ENCODE measurements around the gene FARP1.

Gene FARP1, protein sequence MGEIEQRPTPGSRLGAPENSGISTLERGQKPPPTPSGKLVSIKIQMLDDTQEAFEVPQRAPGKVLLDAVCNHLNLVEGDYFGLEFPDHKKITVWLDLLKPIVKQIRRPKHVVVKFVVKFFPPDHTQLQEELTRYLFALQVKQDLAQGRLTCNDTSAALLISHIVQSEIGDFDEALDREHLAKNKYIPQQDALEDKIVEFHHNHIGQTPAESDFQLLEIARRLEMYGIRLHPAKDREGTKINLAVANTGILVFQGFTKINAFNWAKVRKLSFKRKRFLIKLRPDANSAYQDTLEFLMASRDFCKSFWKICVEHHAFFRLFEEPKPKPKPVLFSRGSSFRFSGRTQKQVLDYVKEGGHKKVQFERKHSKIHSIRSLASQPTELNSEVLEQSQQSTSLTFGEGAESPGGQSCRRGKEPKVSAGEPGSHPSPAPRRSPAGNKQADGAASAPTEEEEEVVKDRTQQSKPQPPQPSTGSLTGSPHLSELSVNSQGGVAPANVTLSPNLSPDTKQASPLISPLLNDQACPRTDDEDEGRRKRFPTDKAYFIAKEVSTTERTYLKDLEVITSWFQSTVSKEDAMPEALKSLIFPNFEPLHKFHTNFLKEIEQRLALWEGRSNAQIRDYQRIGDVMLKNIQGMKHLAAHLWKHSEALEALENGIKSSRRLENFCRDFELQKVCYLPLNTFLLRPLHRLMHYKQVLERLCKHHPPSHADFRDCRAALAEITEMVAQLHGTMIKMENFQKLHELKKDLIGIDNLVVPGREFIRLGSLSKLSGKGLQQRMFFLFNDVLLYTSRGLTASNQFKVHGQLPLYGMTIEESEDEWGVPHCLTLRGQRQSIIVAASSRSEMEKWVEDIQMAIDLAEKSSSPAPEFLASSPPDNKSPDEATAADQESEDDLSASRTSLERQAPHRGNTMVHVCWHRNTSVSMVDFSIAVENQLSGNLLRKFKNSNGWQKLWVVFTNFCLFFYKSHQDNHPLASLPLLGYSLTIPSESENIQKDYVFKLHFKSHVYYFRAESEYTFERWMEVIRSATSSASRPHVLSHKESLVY

GRCh38 chr13:98142380-98143156 is at the start of gene FARP1:
Gene FARP1, plus strand, starts transcription at chr13:98143094. Its CDS starts 70,149 bp downstream, at chr13:98213243.
- peak; percentile 86 for DNase-seq

DNA sequence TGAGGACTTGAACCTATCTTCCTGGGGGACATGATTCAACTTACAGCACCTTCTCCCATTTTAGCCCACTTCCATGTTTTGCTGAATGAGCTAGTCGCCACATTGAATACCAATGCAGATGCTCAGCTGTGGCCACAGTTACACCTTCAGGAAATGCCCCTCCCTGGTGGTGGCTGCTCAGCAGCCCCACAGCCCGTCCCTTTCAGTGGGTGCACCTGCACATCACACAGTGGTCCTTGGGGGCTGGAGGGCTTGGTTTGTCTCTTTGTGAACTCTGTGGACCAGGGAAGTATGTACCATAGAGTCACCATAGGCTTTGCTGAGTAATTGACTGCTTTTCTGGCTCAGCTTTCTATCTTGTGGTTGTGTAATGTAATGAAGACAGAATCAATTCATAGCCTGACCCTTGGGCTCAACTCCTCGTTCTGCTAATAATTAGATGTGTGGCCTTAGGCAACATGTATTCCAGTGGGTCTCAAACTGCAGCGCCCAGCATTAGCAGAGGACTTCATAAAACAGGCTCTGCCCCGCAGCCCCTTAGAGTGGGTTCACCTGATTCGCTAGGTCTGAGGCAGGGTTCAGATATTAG is 48.1 kb upstream of the FARP1 start:
- DNase-seq = no peak

DNA sequence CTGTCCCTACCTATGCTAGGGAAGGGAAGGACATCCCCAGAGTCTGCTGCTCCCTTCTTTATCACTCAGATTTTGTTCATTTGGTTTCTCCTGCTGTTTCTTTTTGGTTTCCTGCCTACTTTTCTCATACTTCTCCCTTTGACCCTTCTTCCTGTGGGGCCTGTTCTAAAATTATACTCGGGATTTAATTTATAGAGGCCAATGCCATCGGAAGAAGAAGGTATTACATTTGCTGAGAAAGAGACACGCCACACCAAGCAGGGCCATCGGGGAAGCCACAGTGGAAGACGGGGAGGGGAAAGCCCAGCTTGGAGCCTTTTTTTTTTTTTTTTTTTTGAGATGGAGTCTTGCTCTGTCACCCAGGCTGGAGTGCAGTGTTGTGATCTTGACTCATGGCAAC is 46.8 kb upstream of the FARP1 start:
- DNase-seq = no peak

GRCh38 chr13:98097749-98098148 is 45.1 kb upstream of the FARP1 start:
- no peak for DNase-seq

DNA sequence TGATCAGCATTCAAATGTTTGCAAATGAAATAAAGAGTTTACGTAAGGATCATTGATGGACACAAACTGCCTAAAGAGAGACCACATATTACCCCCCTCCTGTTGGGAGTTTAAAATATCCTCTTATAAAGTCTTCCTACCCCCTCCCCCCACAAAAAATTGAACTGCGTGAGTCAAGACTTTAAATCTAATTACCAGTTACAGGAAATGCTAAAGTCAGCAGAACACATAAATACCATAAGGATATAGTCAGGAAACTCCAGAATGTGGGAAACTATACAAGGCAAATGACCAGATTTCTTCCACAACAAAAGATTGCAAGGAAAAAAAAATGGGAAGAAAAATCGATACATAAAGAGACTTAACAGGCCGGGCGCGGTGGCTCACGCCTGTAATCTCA is 44.4 kb upstream of the FARP1 start:
- DNase-seq = no peak

DNA sequence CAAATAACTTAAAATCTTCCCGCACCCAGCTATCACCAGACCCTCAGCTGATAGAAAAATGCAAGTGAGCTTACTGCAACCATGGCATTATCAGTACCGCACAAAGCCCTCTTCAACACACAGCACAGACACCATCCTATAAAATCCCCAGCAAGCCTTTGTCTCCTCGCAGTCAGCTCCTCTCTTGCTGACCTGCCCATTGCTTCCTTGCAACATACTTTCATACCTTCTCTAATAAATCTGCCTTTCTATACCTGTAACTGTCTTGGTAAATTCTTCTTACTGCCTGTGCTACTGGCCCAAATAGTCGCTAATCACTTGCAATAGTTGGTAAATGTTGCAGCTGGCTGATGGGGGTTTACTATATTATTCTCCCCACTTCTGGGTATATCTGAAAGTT is 43.3 kb upstream of the FARP1 start:
- DNase-seq = no peak

GRCh38 chr13:98100481-98100880 is 42.4 kb upstream of the FARP1 start:
- no peak for DNase-seq

- DNase-seq = no peak
Measured at GRCh38 chr13:98103531-98103930, 39.4 kb upstream of the FARP1 start.

- no peak for DNase-seq
Measured at GRCh38 chr13:98103942-98104880, 38.7 kb upstream of the FARP1 start.

DNA sequence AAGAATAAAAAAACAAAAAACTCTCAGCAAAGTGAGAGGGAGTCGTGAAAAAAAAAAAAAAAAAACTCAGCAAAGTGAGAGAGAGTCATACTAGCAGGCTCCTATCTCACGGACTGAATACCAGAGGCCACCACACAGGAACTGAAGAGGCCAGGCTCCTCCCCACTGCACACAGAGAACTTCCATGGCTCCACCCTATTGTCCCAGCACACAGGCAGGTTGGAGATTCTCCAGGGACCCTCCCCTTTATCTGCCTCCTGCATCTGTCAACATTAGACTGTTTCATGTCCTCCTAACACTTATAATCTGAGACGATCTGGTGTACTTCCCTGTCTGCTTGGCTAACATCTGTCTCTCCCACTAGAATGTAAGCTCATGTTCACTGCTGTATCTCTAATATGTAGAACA is 37.0 kb upstream of the FARP1 start:
- no peak for DNase-seq

- no peak for DNase-seq
Measured at GRCh38 chr13:98108341-98108740, 34.6 kb upstream of the FARP1 start.

DNA sequence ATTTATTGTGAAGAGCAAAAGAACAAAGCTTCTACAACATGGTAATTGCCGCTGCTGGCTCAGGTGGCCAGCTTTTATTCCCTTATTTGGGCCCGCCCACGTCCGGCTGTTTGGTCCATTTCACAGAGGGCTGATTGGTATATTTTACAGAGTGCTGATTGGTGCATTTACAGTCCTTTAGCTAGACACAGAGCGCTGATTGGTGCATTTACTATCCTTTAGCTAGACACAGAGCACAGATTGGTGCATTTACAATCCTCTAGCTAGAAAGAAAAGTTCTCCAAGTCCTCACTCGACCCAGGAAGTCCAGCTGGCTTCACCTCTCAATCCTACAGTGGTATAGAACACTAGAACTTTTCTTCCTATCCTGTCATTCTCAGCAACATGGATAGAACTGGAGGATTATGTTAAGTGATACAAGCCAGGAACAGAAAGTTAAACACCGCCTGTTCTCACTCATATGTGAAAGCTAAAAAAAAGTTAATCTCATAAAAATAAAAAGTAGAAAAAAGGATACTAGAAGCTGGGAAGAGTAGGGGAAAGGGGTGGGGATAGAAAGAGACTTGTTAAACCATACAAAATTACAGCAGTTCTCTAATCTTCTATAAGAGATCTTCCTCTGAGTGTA is 33.6 kb upstream of the FARP1 start:
- no peak for DNase-seq

GRCh38 chr13:98110749-98111148 is 32.1 kb upstream of the FARP1 start:
- no peak for DNase-seq

- DNase-seq = no peak
Measured at GRCh38 chr13:98111168-98112098, 31.5 kb upstream of the FARP1 start.

DNA sequence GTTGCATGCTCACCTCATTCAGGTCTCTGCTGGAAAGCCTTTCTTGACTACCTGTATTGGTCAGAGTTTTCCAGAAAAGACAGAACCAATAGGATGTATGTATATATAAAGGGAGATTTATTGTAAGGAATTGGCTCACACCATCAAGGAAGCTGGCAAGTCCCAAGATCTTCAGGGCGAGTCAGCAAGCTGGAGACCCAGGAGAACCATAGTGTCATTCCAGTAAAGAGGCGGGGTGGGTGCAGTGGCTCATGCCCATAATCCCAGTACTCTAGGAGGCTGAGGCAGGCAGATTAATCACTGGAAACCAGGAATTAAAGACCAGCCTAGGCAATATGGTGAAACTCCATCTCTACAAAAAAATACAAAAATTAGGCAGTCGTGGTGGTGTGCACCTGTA is 30.4 kb upstream of the FARP1 start:
- no peak for DNase-seq

DNA sequence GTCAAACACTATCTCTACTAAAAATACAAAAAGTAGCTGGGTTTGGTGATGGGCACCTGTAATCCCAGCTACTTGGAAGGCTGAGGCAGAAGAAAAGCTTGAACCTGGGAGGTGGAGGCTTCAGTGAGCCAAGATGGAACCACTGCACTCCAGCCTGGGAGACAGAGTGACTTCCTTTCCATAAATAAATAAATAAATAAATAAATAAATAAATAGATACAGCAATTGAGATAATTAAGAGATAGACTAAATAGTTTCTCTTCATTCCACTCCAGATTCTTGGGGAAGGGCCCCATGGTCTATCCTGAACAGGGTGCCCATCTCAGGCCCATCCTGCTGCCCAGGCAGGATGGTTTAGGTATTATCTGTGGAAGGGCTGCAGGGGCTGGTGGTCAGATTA is 24.0 kb upstream of the FARP1 start:
- DNase-seq = no peak

GRCh38 chr13:98123176-98123575 is 19.7 kb upstream of the FARP1 start:
- no peak for DNase-seq

DNA sequence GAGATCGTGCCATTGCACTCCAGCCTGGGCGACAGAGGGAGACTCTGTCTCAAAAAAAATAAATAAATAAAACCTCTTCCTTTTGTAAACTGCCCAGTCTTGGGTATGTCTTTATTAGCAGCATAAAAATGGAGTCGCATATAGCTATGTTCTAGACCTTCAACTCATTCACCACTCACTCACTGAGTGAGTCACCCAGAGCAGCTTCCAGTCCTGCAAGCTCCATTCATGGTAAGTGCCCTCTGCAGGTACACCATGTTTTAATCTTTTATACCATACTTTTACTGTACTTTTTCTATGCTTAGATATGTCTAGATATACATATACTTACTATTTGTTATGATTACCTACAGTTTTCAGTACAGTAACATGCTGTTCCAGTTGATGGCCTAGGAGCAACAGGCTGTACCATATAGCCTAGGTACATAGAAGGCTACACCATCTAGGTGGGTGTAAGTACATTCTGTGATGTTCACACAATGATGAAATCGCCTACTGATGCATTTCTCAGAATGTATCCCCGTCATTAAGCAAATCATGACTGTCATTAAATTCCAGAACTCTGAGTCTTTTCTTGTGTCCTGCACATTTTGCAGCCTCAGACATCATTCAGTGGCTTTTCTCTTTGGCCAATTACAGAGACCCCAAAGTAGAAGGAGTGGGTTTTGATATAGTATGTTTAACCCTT is 13.7 kb upstream of the FARP1 start:
- no peak for DNase-seq

DNA sequence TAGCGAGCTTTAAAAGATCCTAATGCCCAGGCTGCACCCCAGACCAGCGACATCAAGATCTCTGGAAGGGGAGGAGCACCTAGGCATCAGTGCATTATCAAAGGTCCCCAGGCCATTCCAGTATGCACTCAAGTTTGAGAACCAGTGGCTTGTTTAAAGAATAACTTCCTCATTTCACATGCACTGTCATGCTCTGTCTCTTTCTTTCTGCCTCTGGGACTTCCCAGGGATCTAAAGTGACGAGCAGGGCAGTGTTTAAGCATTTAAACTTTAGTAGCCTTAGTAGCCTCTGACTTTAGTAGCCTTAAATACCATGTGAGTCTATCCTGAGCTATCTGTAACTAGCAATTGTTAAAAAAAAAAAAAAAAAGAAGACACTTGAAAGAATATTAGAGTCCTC is 8.9 kb upstream of the FARP1 start:
- no peak for DNase-seq

All from right forelimb (tissue), 1 donor.